GM21619 (cell line): ENCODE results near the gene ROBO2.

Experiments
- ATAC-seq: cut with Tn5 transposase; IDR thresholded peaks from one replicate; pipeline ENCODE4 v1.9.1; 2021; ENCODE audit not compliant: unreplicated experiment

Gene ROBO2

GRCh38 chr3:77626157-77626556 lies 586.3 kb downstream of the ROBO2 start:
- no peak for ATAC-seq

DNA sequence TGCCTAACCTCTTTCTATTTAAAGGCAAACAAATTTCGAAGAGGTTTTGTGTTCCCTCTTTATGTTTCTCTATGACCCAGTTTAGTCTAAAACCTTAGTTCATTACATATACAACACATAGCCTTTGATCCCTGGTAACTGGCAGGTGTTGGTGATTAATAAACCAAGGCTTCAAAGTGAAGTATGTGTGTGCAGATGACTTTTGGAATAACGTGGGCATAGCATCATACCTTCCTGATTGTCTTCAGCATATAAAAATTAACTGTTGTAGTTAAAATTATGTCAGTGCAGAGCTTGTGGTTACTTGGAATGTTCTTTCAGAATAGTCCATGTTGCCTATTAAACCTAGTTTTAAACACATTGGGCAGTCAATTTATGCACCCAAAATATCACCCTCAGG lies 608.3 kb downstream of the ROBO2 start:
- no peak for ATAC-seq

- ATAC-seq: no peak
Measured at GRCh38 chr3:77648664-77649063, 608.8 kb downstream of the ROBO2 start.

- ATAC-seq: no peak
Measured at GRCh38 chr3:77652624-77653023, 612.7 kb downstream of the ROBO2 start.

DNA sequence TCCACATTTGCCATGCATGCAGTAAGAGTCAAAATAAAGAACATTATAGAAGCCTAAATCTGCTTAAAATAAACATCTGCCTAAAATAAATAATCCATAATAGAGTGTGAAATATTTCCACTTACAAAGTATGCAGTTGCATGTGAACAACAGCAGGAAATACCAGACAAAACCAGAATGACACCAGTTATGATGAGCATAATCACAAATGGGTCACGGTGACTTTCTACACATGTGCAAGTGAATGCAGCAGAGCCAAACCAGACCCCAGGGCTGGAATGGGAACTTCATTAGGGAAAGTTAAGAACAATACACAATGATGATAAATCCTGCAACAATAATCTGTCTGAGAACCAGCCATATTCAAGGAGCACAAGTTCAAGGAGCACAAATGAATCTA lies 615.5 kb downstream of the ROBO2 start:
- no peak for ATAC-seq

GRCh38 chr3:77660718-77661117 lies 620.8 kb downstream of the ROBO2 start:
- no peak for ATAC-seq

- no peak for ATAC-seq
Measured at GRCh38 chr3:77667901-77668300, 628.0 kb downstream of the ROBO2 start.

DNA sequence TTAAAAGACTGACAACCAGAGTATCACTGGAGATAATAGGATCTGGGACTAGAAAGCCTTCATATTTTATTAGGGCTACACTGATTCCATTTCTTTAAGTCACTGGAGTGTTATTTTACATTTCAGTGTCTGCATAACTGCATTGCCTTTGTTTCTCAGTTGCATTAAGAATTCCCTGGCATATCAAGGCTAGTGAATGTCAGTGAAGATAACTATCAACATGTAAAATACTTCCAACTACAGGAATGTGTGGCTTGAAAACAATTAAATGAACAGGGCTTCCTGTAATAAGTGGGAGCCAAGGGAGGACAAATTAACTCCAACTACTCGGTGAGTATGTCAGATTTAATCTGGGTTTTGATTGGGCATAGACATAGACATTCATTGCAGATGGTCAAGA lies 628.5 kb downstream of the ROBO2 start:
- no peak for ATAC-seq

DNA sequence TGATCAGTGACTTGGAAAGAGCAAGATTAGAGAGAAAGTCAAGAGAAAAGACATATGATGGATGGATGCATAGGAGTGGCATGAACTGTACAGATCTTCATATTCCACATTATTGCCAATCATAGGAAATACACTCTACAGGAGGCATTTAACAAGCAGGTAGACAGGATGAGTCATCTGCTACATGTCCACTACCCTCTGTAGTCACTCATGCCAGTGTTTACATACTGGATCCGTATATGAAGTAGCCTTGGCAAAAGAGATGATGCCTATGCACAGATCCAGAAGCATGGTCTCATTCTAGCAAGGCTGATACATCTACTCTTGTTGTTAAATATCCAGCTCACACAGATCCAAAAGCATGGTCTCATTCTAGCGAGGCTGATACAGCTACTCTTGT lies 632.1 kb downstream of the ROBO2 start:
- ATAC-seq: no peak

- no peak for ATAC-seq
Measured at GRCh38 chr3:77682162-77682561, 642.3 kb downstream of the ROBO2 start.

GRCh38 chr3:77684115-77684514 lies 644.2 kb downstream of the ROBO2 start:
- no peak for ATAC-seq

- ATAC-seq: no peak
Measured at GRCh38 chr3:77685713-77686112, 645.8 kb downstream of the ROBO2 start.

DNA sequence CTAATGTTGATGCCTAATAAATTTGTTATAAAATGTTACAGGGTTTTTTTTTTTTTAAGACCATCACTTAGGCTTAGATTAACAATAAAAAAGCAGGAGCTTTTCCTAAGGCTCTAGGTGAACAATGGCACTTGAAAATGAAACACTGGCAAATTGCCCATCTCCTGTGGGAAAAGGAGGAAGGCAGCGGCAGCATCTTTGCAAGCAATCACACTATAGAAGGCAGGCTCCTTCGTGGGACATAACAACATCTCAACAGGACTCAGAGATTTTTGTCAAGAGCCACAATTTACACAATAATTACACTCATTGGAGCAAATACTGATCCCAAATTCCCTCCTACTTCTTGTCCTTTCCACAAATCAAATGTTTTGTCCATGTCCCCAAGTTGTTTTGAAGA lies 646.7 kb downstream of the ROBO2 start:
- ATAC-seq: no peak

DNA sequence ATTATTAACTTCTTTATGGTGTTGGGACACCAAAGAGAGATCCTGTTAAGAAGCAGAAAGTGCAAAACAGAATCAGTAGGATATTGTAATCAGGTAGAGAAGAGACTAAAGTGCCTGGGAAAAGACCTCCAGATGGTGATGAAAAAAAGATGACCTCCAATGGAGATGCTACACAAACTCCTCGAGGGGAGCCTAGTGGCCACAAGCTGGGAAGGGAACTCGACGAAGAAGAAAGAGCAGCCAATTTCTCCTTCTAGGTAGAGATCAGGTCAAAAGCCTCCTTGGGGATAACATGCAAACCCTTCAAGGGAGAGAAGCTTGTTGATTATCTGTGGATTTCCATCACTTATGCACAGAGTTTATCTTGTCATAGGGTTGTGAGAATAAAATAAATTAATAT lies 647.6 kb downstream of the ROBO2 start:
- no peak for ATAC-seq

GRCh38 chr3:77690284-77690845 lies 650.5 kb downstream of the ROBO2 start:
- ATAC-seq: no peak

GRCh38 chr3:77693147-77693546 lies 653.2 kb downstream of the ROBO2 start:
- no peak for ATAC-seq

GRCh38 chr3:77699125-77699691 lies 659.3 kb downstream of the ROBO2 start:
- ATAC-seq: no peak
